ENCODE data around the gene GLT6D1. TPM values are rescaled to one million over a fixed set of nuclear protein-coding genes. Genes with fewer than 3 reads are reported as not detected.

Gene GLT6D1
- total RNA-seq, 1 experiment from 2014 or later = not detected

GRCh38 chr9:135614821-135615665 lies 24.3 kb downstream of the GLT6D1 start:
- no peaks in the 10 kb centered on the region for H3K9me3 ChIP-seq (ENCODE audit: control insufficient read depth, insufficient read depth, low read depth, low read length)
- no peak for ATAC-seq
- H3K4me1 ChIP-seq (ENCODE audit: control insufficient read depth, insufficient read depth, low read length) = no peaks in the 10 kb centered on the region
- H3K36me3 ChIP-seq (ENCODE audit: control insufficient read depth, insufficient read depth, low read length) = no peaks in the 10 kb centered on the region
- ChIA-PET CTCF (no interaction called here), POLR2A (no interaction called here)
- BruUV-seq (replicated peaks) = no TSS peak
- intact Hi-C loops (cut with micrococcal nuclease; ENCODE audit: unreplicated experiment) = no loop called here
- in situ Hi-C loops (cut with HindIII; ENCODE audit: low pct_unique_long_range_greater_than_20kb, low sequenced_read_pairs) = no loop called here
- H3K27ac ChIP-seq (ENCODE audit: low read length) = no peak overlapping the region
- no peak for DNase-seq (ENCODE audit: low read depth, low spot score)
- TF ChIP-seq TCF7L2 (IDR thresholded peaks at IDR 0.05; ENCODE audit: low read depth, low read length) (no peak), CTCF (IDR thresholded peaks at IDR 0.05) (no peak), SIN3A (IDR thresholded peaks at IDR 0.05; ENCODE audit: borderline replicate concordance, insufficient read depth, low read depth, low read length) (no peak), POLR2AphosphoS5 (IDR thresholded peaks at IDR 0.05; ENCODE audit: low read depth, low read length) (no peak), REST (IDR thresholded peaks at IDR 0.05; ENCODE audit: insufficient read depth in 1 of 2, low read depth in 2 of 2, low read length in 1 of 2) (no peak)
- no peaks in the 10 kb centered on the region for H3K27me3 ChIP-seq (ENCODE audit: control insufficient read depth, insufficient read depth, low read length)
- H3K4me3 ChIP-seq (ENCODE audit: low read depth in 2 of 2, low read length in 2 of 2) = no peak overlapping the region

GRCh38 chr9:135613946-135614805 lies 25.2 kb downstream of the GLT6D1 start:
- Histone ChIP-seq H3K9me3 (ENCODE audit: control insufficient read depth, insufficient read depth, low read depth, low read length) (no peaks in the 10 kb centered on the region), H3K4me3 (ENCODE audit: low read depth in 2 of 2, low read length in 2 of 2) (no peak overlapping the region), H3K4me1 (ENCODE audit: control insufficient read depth, insufficient read depth, low read length) (no peaks in the 10 kb centered on the region), H3K27me3 (ENCODE audit: control insufficient read depth, insufficient read depth, low read length) (no peaks in the 10 kb centered on the region), H3K36me3 (ENCODE audit: control insufficient read depth, insufficient read depth, low read length) (no peaks in the 10 kb centered on the region), H3K27ac (ENCODE audit: low read length) (no peak overlapping the region)
- no peak for TF ChIP-seq TCF7L2 (IDR thresholded peaks at IDR 0.05; ENCODE audit: low read depth, low read length)
- TF ChIP-seq POLR2AphosphoS5 (IDR thresholded peaks at IDR 0.05; ENCODE audit: low read depth, low read length) = no peak
- no peak for TF ChIP-seq REST (IDR thresholded peaks at IDR 0.05; ENCODE audit: insufficient read depth in 1 of 2, low read depth in 2 of 2, low read length in 1 of 2)
- no peak for TF ChIP-seq SIN3A (IDR thresholded peaks at IDR 0.05; ENCODE audit: borderline replicate concordance, insufficient read depth, low read depth, low read length)
- no peak for TF ChIP-seq CTCF (IDR thresholded peaks at IDR 0.05)
- no TSS peak for BruUV-seq (replicated peaks)
- ChIA-PET CTCF (no interaction called here), POLR2A (no interaction called here)
- ATAC-seq (no peak), DNase-seq (ENCODE audit: low read depth, low spot score) (no peak)
- in situ Hi-C loops (cut with HindIII; ENCODE audit: low pct_unique_long_range_greater_than_20kb, low sequenced_read_pairs) = no loop called here
- intact Hi-C loops (cut with micrococcal nuclease; ENCODE audit: unreplicated experiment) = no loop called here
